HepG2 (cell line): ENCODE measurements around the gene ISG20.

ENCODE experiments used
- CTCF ChIP-seq: sonication (generic); formaldehyde crosslinking; IDR thresholded peaks from 2 replicates; pipeline ENCODE4 v1.5.0; 2020; ENCODE audit warnings: mild to moderate bottlenecking, missing genetic modification reagents, moderate library complexity
- GABPA ChIP-seq, 2 experiments: IDR thresholded peaks; 2 replicates each; pipeline ENCODE4 v1.6.1; 2011 to 2016; ENCODE audit warnings: low read depth in 2 of 2, low read length in 1 of 2, missing biosample characterization in 1 of 2, missing genetic modification characterization in 1 of 2
- NR1H2 ChIP-seq: sonication (generic); formaldehyde crosslinking; IDR thresholded peaks from 2 replicates; pipeline ENCODE4 v1.8.1; 2022; ENCODE audit warnings: low read depth, missing genetic modification reagents, borderline replicate concordance
- POLR2A ChIP-seq, 2 experiments: IDR thresholded peaks; 2 replicates each; pipeline ENCODE4 v1.6.1; 2011; ENCODE audit warnings: low read depth in 2 of 2, low read length in 2 of 2, mild to moderate bottlenecking in 1 of 2, moderate library complexity in 1 of 2; ENCODE audit not compliant: insufficient read depth in 1 of 2
- TCF7L2 ChIP-seq: IDR thresholded peaks from 2 replicates; pipeline ENCODE4 v1.6.1; 2011; ENCODE audit warnings: mild to moderate bottlenecking, low read depth, low read length, moderate library complexity
- ZNF367 ChIP-seq: sonication (generic); formaldehyde crosslinking; IDR thresholded peaks from 2 replicates; pipeline ENCODE4 v1.4.0; 2020; ENCODE audit warnings: missing genetic modification reagents, borderline replicate concordance
- ZNF441 ChIP-seq: sonication (generic); formaldehyde crosslinking; IDR thresholded peaks from 2 replicates; pipeline ENCODE4 v1.7.0; 2021; ENCODE audit warnings: missing genetic modification reagents, borderline replicate concordance
- ZNF687 ChIP-seq: sonication (generic); formaldehyde crosslinking; IDR thresholded peaks from 2 replicates; pipeline ENCODE4 v1.5.1; 2020; ENCODE audit warnings: mild to moderate bottlenecking, missing genetic modification reagents, moderate library complexity

GRCh38 chr15:88650556-88650955 lies 11.7 kb downstream of the ISG20 start:
- no peak for TF ChIP-seq GABPA (IDR thresholded peaks at IDR 0.05; ENCODE audit: low read depth, low read length)
- TF ChIP-seq GABPA (CRISPR knock-in tag; IDR thresholded peaks at IDR 0.05; ENCODE audit: low read depth): no peak
- TF ChIP-seq ZNF441 (CRISPR knock-in tag): no peak
- no peak for TF ChIP-seq POLR2A (IDR thresholded peaks at IDR 0.05; ENCODE audit: insufficient read depth in 1 of 2, low read depth in 2 of 2, low read length in 2 of 2)
- TF ChIP-seq NR1H2 (CRISPR knock-in tag): no peak
- no peak for TF ChIP-seq ZNF367 (CRISPR knock-in tag)
- no peak for TF ChIP-seq TCF7L2
- TF ChIP-seq ZNF687: no peak
- TF ChIP-seq CTCF (CRISPR knock-in tag): no peak
